Measurements from ENCODE around the gene PELO. TPM values are rescaled to one million over a fixed set of nuclear protein-coding genes. Genes with fewer than 3 reads are reported as not detected.

Gene PELO
- polyA plus RNA-seq, 1 experiment = 29.6 TPM

- TF ChIP-seq CTCF (IDR thresholded peaks at IDR 0.05; ENCODE audit: insufficient read depth, low read depth, low read length) = no peak
- Histone ChIP-seq H3K27me3 (ENCODE audit: control insufficient read depth, insufficient read depth, low read length) (no peaks in the 10 kb centered on the region), H3K36me3 (ENCODE audit: control insufficient read depth, insufficient read depth, low read length) (no peaks in the 10 kb centered on the region), H3K4me3 (ENCODE audit: low read depth, low read length) (no peak overlapping the region)
- ChIA-PET POLR2A (no interaction called here), CTCF (interaction anchor here (1.3 to 1.6 kb wide), 2 partner anchors 8 to 13 kb away, joined by 4 to 5 read pairs; no protein-coding TSS in a partner anchor)
- DNase-seq (ENCODE audit: low read depth) = no peak
These were observed 20.4 kb upstream of the PELO start for GRCh38 chr5:52767217-52767743.

GRCh38 chr5:52767766-52768480 lies 19.8 kb upstream of the PELO start:
- no peaks in the 10 kb centered on the region for H3K36me3 ChIP-seq (ENCODE audit: control insufficient read depth, insufficient read depth, low read length)
- H3K27me3 ChIP-seq (ENCODE audit: control insufficient read depth, insufficient read depth, low read length) = no peaks in the 10 kb centered on the region
- CTCF ChIA-PET = interaction anchor here (1.6 kb wide), 1 partner anchor 9 kb away, joined by 5 read pairs; no protein-coding TSS in a partner anchor
- TF ChIP-seq CTCF (IDR thresholded peaks at IDR 0.05; ENCODE audit: insufficient read depth, low read depth, low read length) = no peak
- H3K4me3 ChIP-seq (ENCODE audit: low read depth, low read length) = no peak overlapping the region
- POLR2A ChIA-PET = no interaction called here
- DNase-seq (ENCODE audit: low read depth) = no peak

- Histone ChIP-seq H3K27me3 (ENCODE audit: control insufficient read depth, insufficient read depth, low read length) (0 out of 2 replicates have a peak, but pooled peaks cover under 1% of the 10 kb centered on the region), H3K4me3 (ENCODE audit: low read depth, low read length) (no peak overlapping the region), H3K36me3 (ENCODE audit: control insufficient read depth, insufficient read depth, low read length) (no peaks in the 10 kb centered on the region)
- DNase-seq (ENCODE audit: low read depth) = no peak
- TF ChIP-seq CTCF (IDR thresholded peaks at IDR 0.05; ENCODE audit: insufficient read depth, low read depth, low read length) = no peak
- POLR2A ChIA-PET = no interaction called here
- CTCF ChIA-PET = interaction anchor here (1.6 kb wide), 1 partner anchor 10 kb away, joined by 5 read pairs; no protein-coding TSS in a partner anchor
These were observed 18.7 kb upstream of the PELO start for GRCh38 chr5:52769061-52769460.

- POLR2A ChIA-PET = no interaction called here
- no peak for DNase-seq (ENCODE audit: low read depth)
These were observed 17.3 kb upstream of the PELO start for GRCh38 chr5:52770287-52770939.

More at GRCh38 chr5:52770287-52770939, 17.3 kb upstream of the PELO start:
- CTCF ChIA-PET = no interaction called here
- no peak for TF ChIP-seq CTCF (IDR thresholded peaks at IDR 0.05; ENCODE audit: insufficient read depth, low read depth, low read length)
- Histone ChIP-seq H3K27me3 (ENCODE audit: control insufficient read depth, insufficient read depth, low read length) (0 out of 2 replicates have a peak, but pooled peaks cover 1% of the 10 kb centered on the region), H3K36me3 (ENCODE audit: control insufficient read depth, insufficient read depth, low read length) (no peaks in the 10 kb centered on the region), H3K4me3 (ENCODE audit: low read depth, low read length) (no peak overlapping the region)
